ENCODE data around the gene LGR4. TPM values are rescaled to one million over a fixed set of nuclear protein-coding genes. Genes with fewer than 3 reads are reported as not detected.
"Not testable (repeated sequence)": the region's sequence is repeated elsewhere in the genome, so short reads cannot be mapped to it uniquely, and the experiment has no call there.

LGR4 gene
- total and polyA plus RNA-seq, 4 donors, result 27.7 to 65.7 (median 40.6) TPM

DNA sequence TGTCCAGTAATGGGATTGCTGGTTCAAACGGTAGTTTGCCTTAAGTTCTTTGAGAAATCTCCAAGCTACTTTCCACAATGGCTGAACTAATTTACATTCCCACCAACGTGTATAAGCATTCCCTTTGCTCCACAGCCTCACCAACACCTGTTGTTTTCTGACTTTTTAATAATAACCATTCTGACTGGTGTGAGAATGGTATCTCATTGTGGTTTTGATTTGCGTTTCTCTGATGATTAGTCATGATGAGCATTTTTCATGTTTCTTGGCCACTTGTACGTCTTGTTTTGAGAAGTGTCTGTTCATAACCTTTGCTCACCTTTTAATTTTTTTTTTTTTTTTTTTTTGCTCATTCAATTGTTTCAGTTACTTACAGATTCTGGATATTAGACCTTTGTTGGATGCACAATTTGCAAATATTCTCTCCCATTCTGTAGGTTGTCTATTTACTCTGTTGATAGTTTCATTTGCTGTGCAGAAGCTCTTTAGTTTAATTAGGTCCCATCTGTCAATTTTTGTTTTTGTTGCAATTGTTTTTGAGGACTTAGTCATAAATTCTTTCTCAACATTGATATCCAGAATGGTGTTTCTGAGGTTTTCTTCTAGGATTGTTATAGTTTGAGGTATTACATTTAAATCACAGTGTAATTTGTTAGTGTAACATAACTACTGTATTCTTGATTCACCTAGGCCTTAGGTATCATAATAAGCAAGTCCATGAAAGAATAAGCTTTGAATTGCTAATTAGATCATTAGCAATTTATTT, 142.5 kb downstream of the LGR4 start:
- Histone ChIP-seq H3K4me1 (ENCODE audit: control insufficient read depth, insufficient read depth, low read length) (no peaks in the 10 kb centered on the region), H3K27me3 (ENCODE audit: control insufficient read depth, insufficient read depth, low read length) (no peaks in the 10 kb centered on the region), H3K4me3 (ENCODE audit: low read depth, low read length) (no peak overlapping the region), H3K36me3 (ENCODE audit: control insufficient read depth, insufficient read depth, low read length) (no peaks in the 10 kb centered on the region), H3K9me3 (ENCODE audit: control insufficient read depth, insufficient read depth, low read length) (no peaks in the 10 kb centered on the region), H3K27ac (ENCODE audit: low read depth, low read length) (no peak overlapping the region)
- no CpG with 5 or more reads among the region's 4 CpGs for WGBS (ENCODE audit: insufficient coverage)
- no peak for DNase-seq (ENCODE audit: low read depth in 4 of 6, low spot score in 6 of 6)

DNA sequence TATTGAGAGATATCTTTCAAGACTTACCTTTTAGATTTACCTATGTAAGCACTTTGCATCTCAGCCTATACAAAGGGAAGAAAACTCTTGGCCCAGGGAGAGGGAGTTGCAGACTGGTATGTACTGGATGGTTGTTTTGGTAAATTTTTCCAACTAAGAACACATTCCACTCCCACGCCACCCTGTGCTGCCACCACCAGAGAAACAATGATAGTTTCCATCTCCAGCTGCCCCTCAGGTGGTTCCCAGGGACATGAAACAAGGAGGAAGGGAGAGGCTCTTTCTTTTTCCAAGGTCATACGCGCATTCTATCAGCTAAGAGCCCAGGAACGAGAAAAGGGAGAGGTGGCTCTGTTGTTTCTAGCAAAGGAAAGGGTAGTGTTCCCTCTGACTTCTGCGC, 144.0 kb downstream of the LGR4 start:
- no CpG with 5 or more reads among the region's 5 CpGs for WGBS (ENCODE audit: insufficient coverage)
- Histone ChIP-seq H3K9me3 (ENCODE audit: control insufficient read depth, insufficient read depth, low read length) (no peaks in the 10 kb centered on the region), H3K4me3 (ENCODE audit: low read depth, low read length) (no peak overlapping the region), H3K36me3 (ENCODE audit: control insufficient read depth, insufficient read depth, low read length) (no peaks in the 10 kb centered on the region), H3K27ac (ENCODE audit: low read depth, low read length) (no peak overlapping the region), H3K27me3 (ENCODE audit: control insufficient read depth, insufficient read depth, low read length) (no peaks in the 10 kb centered on the region), H3K4me1 (ENCODE audit: control insufficient read depth, insufficient read depth, low read length) (no peaks in the 10 kb centered on the region)
- no peak for DNase-seq (ENCODE audit: low read depth in 4 of 6, low spot score in 6 of 6)

DNA sequence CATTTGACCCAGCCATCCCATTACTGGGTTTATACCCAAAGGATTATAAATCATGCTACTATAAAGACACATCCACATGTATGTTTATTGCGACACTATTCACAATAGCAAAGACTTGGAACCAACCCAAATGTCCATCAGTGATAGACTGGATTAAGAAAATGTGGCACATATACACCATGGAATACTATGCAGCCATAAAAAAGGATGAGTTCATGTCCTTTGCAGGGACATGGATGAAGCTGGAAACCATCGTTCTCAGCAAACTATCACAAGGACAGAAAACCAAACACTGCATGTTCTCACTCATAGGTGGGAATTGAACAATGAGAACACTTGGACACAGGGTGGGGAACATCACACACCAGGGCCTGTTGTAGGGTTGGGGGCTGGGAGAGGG, 145.5 kb downstream of the LGR4 start:
- not testable (repeated sequence) for DNase-seq (ENCODE audit: low read depth in 4 of 6, low spot score in 6 of 6); H3K9me3 ChIP-seq (ENCODE audit: control insufficient read depth, insufficient read depth, low read length); H3K36me3 ChIP-seq (ENCODE audit: control insufficient read depth, insufficient read depth, low read length); H3K4me3 ChIP-seq (ENCODE audit: low read depth, low read length); H3K27ac ChIP-seq (ENCODE audit: low read depth, low read length); H3K4me1 ChIP-seq (ENCODE audit: control insufficient read depth, insufficient read depth, low read length); H3K27me3 ChIP-seq (ENCODE audit: control insufficient read depth, insufficient read depth, low read length)
- WGBS (ENCODE audit: insufficient coverage), result no CpG with 5 or more reads among the region's 2 CpGs

DNA sequence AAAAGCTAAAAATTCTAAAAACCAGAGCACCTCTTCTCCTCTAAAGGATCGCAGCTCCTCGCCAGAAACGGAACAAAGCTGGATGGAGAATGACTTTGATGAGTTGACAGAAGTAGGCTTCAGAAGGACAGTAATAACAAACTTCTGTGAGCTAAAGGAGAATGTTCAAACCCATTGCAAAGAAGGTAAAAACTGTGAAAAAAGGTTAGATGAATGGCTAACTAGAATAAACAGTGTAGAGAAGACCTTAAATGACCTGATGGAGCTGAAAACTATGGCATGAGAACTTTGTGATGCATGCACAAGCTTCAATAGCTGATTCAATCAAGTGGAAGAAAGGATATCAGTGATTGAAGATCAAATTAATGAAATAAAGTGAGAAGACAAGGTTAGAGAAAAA, 150.4 kb downstream of the LGR4 start:
- not testable (repeated sequence) for H3K9me3 ChIP-seq (ENCODE audit: control insufficient read depth, insufficient read depth, low read length); H3K27me3 ChIP-seq (ENCODE audit: control insufficient read depth, insufficient read depth, low read length); H3K36me3 ChIP-seq (ENCODE audit: control insufficient read depth, insufficient read depth, low read length); DNase-seq (ENCODE audit: low read depth in 4 of 6, low spot score in 6 of 6); H3K4me3 ChIP-seq (ENCODE audit: low read depth, low read length); H3K27ac ChIP-seq (ENCODE audit: low read depth, low read length); H3K4me1 ChIP-seq (ENCODE audit: control insufficient read depth, insufficient read depth, low read length)
- no CpG with 5 or more reads among the region's 3 CpGs for WGBS (ENCODE audit: insufficient coverage)

DNA sequence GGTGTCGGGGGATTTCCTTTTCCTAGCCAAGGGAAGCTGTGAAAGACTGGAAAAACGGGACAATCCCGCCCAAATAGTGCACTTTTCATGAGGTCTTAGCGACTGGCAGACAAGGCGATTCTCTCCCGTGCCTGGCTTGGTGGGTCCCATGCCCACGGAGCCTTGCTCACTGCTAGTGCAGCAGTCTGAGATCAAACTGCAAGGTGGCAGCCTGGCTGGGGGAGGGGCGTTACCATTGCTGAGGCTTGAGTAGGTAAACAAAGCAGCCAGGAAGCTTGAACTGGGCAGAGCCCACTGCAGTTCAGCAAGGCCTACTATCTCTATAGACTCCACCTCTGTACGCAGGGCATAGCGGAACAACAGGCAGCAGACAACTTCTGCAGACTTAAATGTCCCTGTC, 151.2 kb downstream of the LGR4 start:
- not testable (repeated sequence) for H3K27me3 ChIP-seq (ENCODE audit: control insufficient read depth, insufficient read depth, low read length); H3K27ac ChIP-seq (ENCODE audit: low read depth, low read length); H3K4me1 ChIP-seq (ENCODE audit: control insufficient read depth, insufficient read depth, low read length); H3K4me3 ChIP-seq (ENCODE audit: low read depth, low read length); DNase-seq (ENCODE audit: low read depth in 4 of 6, low spot score in 6 of 6); H3K36me3 ChIP-seq (ENCODE audit: control insufficient read depth, insufficient read depth, low read length); H3K9me3 ChIP-seq (ENCODE audit: control insufficient read depth, insufficient read depth, low read length)
- 96% methylated on average over 10 of the region's 10 CpGs for WGBS (ENCODE audit: insufficient coverage)

DNA sequence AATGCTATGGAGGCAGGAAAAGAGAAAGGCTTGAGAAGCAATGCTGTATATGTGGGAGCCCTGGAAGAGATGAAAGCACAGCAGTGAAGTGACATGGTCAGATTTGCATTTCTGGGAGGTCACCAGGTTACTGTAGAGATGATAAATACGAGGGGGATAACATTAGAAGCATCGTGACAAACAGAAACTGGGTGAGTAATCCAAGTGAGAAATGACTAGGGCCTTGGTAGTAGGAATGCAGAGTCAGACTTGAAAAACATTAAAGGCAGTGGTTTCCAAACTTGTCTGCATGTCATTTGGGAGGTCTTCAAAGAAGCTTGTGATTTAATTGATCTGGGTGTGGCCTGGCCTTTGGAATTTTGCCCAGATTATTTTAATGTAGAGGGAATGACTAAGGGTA, 153.5 kb downstream of the LGR4 start:
- 70% methylated on average over 2 of the region's 2 CpGs for WGBS (ENCODE audit: insufficient coverage)
- Histone ChIP-seq H3K4me1 (ENCODE audit: control insufficient read depth, insufficient read depth, low read length) (no peaks in the 10 kb centered on the region), H3K36me3 (ENCODE audit: control insufficient read depth, insufficient read depth, low read length) (no peaks in the 10 kb centered on the region), H3K9me3 (ENCODE audit: control insufficient read depth, insufficient read depth, low read length) (no peaks in the 10 kb centered on the region), H3K27ac (ENCODE audit: low read depth, low read length) (no peak overlapping the region), H3K4me3 (ENCODE audit: low read depth, low read length) (no peak overlapping the region), H3K27me3 (ENCODE audit: control insufficient read depth, insufficient read depth, low read length) (no peaks in the 10 kb centered on the region)
- DNase-seq (ENCODE audit: low read depth in 4 of 6, low spot score in 6 of 6), result no peak

DNA sequence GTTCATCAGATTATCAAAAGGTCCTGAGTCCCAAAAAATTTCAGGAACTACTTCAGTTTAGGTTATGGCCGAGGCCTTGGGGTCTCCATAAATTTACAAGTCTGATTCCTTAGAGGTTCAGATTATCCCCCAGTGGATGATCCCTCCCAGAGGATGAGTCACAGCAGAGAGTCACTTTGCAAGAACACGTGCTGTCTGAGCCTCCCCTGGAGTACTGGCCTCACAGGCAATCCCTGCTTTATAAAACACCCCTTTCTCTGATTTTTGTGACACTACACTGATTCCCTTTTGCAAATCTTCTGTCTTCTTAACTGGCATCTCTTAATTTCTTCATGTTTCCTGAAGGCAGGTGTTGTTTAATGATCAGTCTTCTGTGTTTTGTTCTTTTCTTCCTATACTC, 154.8 kb downstream of the LGR4 start:
- Histone ChIP-seq H3K36me3 (ENCODE audit: control insufficient read depth, insufficient read depth, low read length) (no peaks in the 10 kb centered on the region), H3K4me1 (ENCODE audit: control insufficient read depth, insufficient read depth, low read length) (no peaks in the 10 kb centered on the region), H3K9me3 (ENCODE audit: control insufficient read depth, insufficient read depth, low read length) (no peaks in the 10 kb centered on the region), H3K27ac (ENCODE audit: low read depth, low read length) (no peak overlapping the region), H3K4me3 (ENCODE audit: low read depth, low read length) (no peak overlapping the region), H3K27me3 (ENCODE audit: control insufficient read depth, insufficient read depth, low read length) (no peaks in the 10 kb centered on the region)
- no peak for DNase-seq (ENCODE audit: low read depth in 4 of 6, low spot score in 6 of 6)
- 95% methylated on average over 2 of the region's 2 CpGs for WGBS (ENCODE audit: insufficient coverage)

Small RNAs within 50 kb of the gene (small RNA-seq; reads per million reads assigned to genes)
- gene AC100771.1 (ENCODE audit: low replicate concordance) (not detected), gene MIR8087 (ENCODE audit: low replicate concordance) (not detected), gene RNA5SP339 (ENCODE audit: low replicate concordance) (not detected)

Other genes starting within 250 kb of the LGR4 start
- 10 to 100 TPM in 1 of 2 donors, 1 to 10 TPM in 1; 9.0 to 13.9 TPM for gene CCDC34, start 109.6 kb downstream of the LGR4 start, total RNA-seq
- 10 to 100 TPM; 16.3 to 22.9 TPM for gene CCDC34, start 109.6 kb downstream of the LGR4 start, polyA plus RNA-seq (ENCODE audit: insufficient read length in 2 of 2)
- 100 to 1,000 TPM in 1 of 2 donors, 10 to 100 TPM in 1; 34.3 to 167 TPM for gene LIN7C, start 34.0 kb upstream of the LGR4 start, total RNA-seq
- 10 to 100 TPM; 55.7 to 70.5 TPM for gene LIN7C, start 34.0 kb upstream of the LGR4 start, polyA plus RNA-seq (ENCODE audit: insufficient read length in 2 of 2)
- gene BDNF, start 227.7 kb upstream of the LGR4 start, total RNA-seq, result 1 to 10 TPM; 2.7 to 3.5 TPM
- 1 to 10 TPM; 1.9 to 2.0 TPM for gene BDNF, start 227.7 kb upstream of the LGR4 start, polyA plus RNA-seq (ENCODE audit: insufficient read length in 2 of 2)

Measured in spinal cord (tissue), 10 donors.